ENCODE results near the gene DDX39B. TPM values are rescaled to one million over a fixed set of nuclear protein-coding genes. Genes with fewer than 3 reads are reported as not detected.
"Not testable (repeated sequence)": the region's sequence is repeated elsewhere in the genome, so short reads cannot be mapped to it uniquely, and the experiment has no call there.

The DDX39B gene
- total RNA-seq: 431 and 439 TPM in 2 replicates

DNA sequence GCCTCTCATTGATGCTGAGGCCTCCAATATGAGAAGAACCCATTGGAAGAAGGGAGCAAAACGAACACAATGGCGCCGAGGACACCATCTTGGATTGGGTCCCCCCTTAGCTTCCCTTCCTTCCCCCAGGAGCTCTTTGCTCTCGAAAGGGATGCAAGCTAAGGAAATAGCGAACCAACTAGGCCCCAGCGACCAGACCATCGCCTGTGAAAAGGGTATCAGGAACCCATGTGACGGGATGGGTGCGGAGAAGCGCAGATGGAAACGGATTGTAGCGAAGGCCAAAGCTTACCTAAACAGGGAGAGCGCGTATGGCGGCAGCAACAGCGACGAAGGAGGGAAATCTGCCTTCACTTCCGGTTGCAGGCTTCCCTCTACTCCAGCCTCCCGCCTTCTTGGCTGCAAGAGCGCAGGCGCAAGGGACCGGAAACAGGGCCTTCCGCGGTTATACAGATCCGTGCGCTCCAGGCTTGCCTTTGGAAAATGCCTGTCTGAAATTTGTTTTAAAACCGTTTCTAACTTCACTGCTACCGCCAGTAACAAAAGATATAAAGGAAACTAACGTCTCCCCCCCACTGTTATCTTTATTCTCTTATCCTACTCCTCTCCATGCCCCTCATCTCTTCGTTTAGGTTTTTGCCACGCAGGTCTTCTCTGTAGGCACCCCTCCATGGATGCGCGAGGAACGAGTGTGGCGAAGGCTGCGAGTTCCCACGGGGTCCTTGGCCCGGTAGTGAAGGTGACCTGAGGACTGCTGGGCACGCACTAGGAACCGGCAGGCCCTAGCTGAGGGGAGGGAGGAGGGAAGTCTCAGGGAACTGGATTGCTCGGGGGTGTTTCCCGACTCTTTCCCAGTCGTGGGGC, at the start of gene DDX39B:
Gene DDX39B (minus strand): TSS at position 346 of the 864 bp plus-strand sequence. CDS start 1,471 bp downstream, outside the sequence.
- intact Hi-C loops (cut with micrococcal nuclease): loop anchor here (1.0 to 10.0 kb wide), 9 partner anchors 48 to 590 kb away; partner anchors contain the start of genes BAG6, CLIC1, FKBPL and HLA-C

DNA sequence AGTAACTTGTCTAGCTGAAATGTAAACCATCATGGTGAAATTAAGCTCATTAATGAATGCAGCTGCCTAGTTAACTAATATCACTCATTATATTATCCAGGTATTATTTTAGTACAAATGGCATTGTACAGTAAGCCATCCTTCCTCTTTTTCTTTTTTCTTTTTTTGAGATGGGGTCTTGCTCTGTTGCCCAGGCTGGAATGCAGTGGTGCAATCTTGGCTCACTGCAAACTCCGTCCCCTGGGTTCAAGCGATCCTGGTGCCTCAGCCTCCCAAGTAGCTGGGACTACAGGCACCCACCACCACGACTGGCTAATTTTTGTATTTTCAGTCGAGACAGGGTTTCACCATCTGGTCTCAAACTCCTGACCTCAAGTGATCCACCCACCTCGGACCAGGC, 48.9 kb upstream of the DDX39B start:
- intact Hi-C loops (cut with micrococcal nuclease): not testable (repeated sequence)

DNA sequence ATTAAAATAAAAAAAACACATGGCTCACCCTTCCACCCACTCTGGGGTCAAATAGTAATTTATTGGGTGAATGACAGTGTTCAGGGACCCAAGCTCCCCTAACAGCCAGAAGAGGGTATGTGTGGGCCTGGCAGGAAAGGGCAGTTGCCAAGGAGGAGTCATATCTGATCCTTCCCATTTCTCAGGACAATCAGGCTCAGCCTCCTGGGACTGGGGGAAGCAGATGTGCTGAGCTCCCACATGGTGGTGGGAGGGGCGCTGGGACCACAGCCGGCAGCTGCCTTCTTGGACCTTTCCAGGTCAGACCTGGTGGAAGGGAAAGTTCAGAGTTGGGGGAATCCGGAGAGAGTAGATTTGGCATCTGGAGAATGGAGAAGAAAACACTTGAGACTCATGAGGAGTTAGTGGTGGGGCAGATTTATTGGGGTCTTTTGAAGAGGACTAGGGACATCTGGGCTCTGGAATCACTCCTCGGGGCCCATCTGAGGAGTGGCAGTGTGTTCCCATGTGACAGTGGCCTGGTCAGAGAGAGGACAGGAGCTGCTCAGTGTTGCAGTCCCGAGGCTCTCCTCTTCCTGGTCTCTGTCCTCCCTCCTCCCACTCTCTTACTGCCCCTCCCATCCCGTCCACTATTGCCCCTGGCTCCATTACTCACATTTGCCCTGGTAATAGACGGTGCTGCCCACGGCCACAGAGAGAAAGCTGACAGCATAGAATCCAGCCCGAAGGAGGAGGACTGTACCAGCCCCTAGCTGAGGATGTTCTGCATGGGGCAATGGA, 47.3 kb upstream of the DDX39B start:
- intact Hi-C loops (cut with micrococcal nuclease): no loop called here

DNA sequence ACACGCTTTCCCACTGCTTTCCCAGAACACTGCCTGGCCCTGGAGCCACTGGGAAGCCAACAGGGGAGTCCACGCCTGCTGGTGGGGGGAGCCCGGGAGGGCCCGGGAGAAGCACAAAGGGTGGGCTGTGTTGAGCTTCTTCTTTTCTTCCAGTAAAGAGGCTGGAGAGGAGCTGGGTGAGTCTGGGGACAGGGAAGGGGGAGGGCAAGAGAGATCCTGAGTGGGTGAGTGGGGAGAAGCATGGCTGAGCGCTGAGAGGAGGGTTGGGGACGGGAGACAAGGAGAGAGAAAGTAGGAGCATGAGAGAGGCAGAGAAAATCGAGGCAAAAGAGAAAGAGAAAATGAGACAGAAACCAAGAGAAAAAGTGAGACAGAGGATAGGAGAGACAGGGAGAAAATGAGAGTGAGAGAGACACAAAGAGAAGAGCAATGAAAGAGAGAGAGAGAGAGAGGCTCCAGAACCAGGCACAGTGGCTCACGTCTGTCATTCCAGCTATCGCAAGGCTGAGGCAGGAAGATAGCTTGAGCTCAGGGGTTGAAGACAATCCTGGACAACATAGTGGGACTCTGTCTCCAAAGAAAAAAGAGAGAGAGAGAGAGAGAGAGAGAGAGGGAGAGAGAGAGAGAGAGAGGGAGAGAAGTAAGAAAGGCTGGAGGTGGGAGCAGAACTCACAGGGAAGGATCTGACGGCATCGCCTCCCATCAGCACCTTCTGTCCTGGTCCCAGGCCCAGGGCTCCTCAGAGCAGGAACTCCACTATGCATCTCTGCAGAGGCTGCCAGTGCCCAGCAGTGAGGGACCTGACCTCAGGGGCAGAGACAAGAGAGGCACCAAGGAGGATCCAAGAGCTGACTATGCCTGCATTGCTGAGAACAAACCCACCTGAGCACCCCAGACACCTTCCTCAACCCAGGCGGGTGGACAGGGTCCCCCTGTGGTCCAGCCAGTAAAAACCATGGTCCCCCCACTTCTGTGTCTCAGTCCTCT, 46.3 kb upstream of the DDX39B start:
- intact Hi-C loops (cut with micrococcal nuclease): no loop called here

DNA sequence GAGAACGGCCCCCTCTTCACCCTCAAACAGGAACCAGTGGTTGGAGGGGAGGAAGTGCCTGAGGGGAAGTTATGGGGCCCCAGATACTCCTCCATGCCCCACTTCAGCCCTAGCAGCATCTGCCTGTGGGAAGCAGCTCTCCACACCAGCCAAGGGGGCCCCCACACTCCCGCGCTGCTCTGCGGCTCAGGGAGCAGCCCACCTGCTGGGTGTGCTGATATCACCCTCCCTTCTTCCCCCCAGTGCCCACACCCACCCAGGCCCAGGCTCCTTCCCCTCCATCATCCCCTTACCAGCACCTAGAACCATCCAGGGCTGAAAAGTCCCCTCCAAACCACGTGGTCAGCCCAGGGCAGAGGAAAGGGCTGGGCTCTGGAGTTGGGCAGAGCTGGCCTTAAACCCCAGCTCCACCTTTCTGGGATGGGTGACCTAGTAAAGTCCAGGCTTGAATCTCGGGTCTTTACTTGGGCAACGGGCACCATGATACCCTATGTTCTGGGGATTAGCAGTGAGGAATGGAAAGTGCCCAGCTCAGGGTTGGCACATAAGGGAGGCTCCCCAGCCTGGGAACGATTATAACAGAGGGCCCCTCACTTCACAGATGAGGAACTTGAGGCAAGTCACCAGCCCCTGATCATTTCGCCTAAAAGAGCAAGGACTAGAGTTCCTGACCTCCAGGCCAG, 44.9 kb upstream of the DDX39B start:
- intact Hi-C loops (cut with micrococcal nuclease): no loop called here

DNA sequence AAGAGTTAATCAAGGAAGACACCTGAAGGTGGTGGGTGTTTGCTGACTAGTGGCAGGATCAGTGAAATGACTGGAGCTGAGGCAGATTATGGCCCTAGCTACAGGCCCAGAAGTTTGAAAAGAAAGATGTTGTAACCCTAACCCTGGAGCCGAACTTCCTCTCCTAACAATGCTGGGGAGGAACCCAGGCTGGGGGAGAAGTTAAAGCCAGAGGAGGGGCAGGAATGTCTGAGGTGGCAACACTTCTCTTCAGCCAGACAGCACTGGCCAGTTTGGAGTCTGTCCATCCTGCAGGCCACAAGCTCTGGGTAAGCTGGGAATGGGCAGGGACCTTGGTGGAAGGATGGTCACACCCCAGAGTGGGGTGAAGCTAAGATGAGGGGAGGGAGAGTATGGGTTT, 44.2 kb upstream of the DDX39B start, which contains the start of gene LST1:
Gene LST1 (plus strand): TSS at position 270 of the 400 bp plus-strand sequence. CDS start 1,023 bp downstream, outside the sequence.
- intact Hi-C loops (cut with micrococcal nuclease): no loop called here

DNA sequence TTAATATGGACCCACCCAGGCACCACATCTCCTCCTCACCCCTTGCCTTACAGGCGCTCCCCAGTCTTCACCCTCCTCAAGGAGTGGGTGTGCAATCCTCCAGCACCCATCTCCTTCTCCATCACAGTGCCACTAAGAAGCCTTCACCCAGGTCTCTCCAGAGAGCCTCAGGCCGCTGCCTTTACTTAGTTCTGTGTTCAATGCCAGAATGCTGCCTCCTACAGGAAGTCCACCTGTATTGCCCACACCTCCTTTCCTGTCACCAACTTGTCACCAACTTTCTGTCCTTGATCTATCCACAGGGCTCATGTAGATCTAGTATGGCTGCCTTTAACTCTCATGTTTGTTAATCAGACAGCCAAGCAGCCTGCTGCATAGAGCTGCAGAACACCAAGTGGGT, 43.7 kb upstream of the DDX39B start:
- intact Hi-C loops (cut with micrococcal nuclease): no loop called here

DNA sequence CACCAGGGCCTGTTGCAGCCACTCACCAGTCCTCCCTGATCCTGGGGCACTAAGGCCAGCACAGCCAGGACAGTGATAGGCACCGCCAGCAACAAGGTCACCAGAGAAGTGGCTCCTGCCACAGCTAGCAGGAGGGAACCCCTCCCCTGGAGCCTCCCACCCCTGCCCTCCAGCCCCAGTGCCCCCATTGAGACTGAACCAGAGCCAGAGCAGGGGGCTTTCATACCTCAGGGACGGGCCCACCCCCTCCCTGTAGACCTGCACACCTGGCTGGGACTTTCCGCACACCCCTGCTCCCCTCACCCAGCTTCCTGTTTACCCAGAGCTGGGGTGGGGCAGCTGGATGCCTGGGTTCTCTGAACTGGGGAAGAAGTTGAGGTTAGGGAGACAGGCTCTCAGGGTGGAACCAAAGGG, 40.4 kb upstream of the DDX39B start, which contains the start of gene LTB:
Gene LTB (minus strand): TSS at position 195 of the 414 bp plus-strand sequence. CDS start 7 bp downstream, at position 188.
- intact Hi-C loops (cut with micrococcal nuclease): loop anchor here (2.0 to 5.0 kb wide), 2 partner anchors 13 to 90 kb away; no protein-coding TSS in a partner anchor

DNA sequence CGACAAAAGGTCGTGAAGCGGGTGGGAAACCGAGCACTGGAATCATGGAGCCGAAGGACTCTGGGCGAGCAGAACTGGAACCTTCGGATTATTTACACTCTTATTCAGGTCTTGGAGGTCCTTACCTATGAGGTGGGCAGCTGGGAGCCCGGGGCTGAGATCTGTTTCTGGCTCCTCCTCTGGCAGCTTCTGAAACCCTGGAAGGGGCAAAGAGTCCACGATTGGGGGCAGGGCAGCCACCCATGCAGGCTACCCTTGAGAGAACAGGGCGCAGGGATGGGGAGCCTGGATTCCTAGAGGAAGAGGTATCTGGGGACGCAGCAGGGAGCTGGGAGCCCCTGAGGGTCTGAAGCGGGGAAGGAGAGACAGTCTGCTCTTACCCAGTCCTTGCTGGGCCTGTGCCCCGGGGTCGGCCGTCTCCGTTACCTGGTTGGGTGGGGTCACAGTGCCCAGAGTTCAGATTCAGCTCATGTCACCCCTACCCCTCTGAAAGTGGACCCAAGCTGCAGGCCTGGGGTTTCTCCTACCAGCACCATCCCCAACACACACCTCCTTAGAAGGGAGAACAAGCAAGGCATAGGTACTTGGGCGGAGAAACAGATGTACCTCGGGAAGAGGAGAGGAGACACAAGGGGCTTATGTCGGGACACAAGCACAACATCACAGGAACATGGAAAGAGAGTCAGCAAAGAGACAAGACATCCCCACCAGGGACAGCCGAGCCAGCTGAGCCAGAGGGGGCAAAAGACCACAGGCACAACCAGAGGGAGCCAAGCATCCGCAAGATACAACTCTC, 39.8 kb upstream of the DDX39B start:
- intact Hi-C loops (cut with micrococcal nuclease): loop anchor here (1.0 to 5.0 kb wide), 3 partner anchors 13 to 89 kb away; no protein-coding TSS in a partner anchor

DNA sequence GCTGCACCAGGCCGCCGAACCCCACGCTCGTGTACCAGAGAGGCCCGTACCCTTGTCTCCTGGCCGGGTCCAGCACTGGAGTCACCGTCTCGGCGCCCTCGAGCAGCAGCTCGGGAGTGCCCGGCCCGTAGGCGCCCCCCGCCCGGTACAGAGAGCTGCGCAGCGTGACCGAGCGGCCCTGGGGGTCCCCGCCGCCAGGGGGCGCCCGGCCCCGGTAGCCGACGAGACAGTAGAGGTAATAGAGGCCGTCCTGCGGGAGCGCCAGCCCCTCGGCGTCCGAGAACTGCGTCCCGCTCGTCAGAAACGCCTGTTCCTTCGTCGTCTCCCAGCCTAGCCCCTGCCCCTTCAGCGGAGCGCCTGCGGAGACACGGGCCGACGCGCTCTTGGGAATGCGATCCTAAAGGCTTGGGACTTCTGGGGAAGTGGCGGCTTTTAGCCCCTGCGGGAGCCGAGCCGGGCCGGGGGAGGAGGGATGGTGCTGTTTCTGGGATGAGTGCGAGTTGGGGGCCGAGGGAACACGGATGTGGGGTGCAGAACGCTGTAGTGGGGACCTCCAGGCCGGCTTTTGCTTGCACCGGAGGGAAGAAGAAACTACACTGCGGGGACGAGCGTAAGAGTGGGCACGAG, 39.1 kb upstream of the DDX39B start:
- intact Hi-C loops (cut with micrococcal nuclease): loop anchor here (1.0 to 5.0 kb wide), 3 partner anchors 16 to 89 kb away; partner anchors contain the start of gene NFKBIL1

DNA sequence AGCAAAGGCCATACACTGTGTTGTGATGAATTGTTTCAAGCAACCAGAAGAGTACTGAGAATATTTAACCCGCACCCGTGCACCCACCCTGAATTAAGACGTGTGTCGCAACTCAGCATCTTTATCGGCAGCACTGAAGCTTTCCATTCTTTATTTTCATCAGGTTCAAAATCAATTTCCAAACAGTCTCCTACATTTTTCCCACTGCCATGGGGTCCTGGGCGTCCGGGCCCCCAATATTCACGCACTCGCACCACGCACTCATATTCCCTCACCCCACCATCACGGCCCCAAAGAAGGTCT, 38.6 kb upstream of the DDX39B start:
- intact Hi-C loops (cut with micrococcal nuclease): loop anchor here (1.0 to 5.0 kb wide), 2 partner anchors 33 to 88 kb away; partner anchors contain the start of gene NFKBIL1

DNA sequence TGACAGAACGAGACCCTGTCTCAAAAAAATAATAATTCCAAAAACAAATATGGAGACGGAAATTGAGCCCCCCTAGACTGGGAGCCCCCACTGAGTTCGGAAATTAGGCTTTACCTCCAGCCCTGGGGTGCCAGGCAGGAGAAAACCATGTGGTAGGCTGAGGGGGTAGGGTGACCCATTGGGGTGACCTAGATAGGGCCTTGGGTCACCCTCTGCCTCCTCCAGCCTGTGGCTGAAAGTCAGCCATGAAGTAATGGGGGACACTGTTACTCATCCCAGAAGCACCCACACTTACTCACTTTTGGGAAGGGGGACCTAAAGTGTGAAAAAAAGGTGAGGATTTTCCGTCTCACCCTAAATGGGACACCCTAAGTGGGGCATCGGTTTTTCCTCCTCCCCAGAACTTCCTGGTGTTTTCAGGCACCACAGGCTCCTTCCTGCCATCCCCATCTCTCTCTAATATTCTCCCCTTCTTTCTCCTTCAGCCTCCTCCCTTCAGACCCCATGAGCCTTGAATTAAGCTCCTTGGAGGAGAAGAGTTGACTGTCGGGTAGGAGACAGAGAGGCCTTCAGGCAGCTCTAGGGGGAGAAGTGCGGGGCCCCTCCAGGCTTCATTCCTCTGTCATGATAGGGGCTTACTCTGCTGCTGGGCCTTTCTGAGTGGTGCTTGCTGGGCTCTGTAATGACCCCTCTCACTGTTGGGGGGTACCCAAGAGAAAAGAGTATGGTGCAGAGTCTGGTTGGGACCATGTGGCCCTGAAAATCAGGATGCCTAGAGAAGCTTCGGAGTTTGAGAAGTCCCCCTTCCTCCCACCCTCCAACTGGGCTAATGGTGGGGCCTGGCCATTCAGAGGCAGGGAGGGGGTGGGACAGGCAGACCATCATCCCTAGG, 38.0 kb upstream of the DDX39B start:
- intact Hi-C loops (cut with micrococcal nuclease): loop anchor here (1.0 to 5.0 kb wide), 2 partner anchors 32 to 87 kb away; partner anchors contain the start of gene NFKBIL1

DNA sequence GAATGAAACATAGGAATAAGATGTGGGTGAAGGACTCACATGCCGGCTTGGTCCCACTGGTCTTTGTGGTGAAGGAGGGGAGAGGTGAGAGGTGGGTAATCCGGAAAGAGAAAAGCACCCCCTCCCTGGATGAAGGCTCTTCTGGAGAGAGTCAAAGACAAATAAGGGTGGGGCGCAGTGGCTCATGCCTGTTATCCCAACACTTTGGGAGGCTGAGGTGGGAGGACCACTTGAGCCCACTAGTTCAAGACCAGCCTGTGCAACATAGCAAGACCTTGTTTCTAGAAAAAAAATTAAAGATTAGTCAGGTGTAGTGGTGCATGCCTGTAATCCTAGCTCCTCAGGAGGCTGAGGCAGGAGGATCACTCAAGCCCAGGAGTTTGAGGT, 37.3 kb upstream of the DDX39B start:
- intact Hi-C loops (cut with micrococcal nuclease): no loop called here

DNA sequence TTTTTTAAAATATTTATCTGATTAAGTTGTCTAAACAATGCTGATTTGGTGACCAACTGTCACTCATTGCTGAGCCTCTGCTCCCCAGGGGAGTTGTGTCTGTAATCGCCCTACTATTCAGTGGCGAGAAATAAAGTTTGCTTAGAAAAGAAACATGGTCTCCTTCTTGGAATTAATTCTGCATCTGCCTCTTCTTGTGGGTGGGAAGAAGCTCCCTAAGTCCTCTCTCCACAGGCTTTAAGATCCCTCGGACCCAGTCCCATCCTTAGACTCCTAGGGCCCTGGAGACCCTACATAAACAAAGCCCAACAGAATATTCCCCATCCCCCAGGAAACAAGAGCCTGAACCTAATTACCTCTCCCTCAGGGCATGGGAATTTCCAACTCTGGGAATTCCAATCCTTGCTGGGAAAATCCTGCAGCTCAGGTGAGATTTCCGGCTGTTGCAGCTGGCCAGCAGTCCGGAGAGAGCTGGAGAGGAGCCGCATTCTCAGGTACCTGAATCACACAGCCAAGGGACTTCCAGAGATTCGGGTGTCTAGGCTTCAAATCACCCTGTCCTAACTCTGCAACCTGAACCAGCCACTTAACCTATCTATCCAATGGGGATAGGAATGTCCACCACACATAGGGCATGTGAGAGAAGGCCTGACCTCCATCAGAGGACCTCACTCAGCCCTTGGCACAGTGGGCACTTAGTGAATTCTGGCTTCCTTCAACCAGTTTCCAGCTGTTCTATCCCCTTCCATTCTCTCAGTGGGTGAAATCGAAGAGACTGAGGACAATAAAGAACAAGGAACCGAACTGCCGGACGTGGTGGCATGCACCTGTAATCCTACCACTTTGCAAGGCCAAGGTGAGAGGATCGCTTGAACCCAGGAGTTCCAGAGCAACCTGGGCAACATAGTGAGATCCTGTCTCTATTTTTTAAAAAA, 36.6 kb upstream of the DDX39B start:
- intact Hi-C loops (cut with micrococcal nuclease): no loop called here

DNA sequence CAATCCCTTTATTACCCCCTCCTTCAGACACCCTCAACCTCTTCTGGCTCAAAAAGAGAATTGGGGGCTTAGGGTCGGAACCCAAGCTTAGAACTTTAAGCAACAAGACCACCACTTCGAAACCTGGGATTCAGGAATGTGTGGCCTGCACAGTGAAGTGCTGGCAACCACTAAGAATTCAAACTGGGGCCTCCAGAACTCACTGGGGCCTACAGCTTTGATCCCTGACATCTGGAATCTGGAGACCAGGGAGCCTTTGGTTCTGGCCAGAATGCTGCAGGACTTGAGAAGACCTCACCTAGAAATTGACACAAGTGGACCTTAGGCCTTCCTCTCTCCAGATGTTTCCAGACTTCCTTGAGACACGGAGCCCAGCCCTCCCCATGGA, 35.8 kb upstream of the DDX39B start:
- intact Hi-C loops (cut with micrococcal nuclease): no loop called here

DNA sequence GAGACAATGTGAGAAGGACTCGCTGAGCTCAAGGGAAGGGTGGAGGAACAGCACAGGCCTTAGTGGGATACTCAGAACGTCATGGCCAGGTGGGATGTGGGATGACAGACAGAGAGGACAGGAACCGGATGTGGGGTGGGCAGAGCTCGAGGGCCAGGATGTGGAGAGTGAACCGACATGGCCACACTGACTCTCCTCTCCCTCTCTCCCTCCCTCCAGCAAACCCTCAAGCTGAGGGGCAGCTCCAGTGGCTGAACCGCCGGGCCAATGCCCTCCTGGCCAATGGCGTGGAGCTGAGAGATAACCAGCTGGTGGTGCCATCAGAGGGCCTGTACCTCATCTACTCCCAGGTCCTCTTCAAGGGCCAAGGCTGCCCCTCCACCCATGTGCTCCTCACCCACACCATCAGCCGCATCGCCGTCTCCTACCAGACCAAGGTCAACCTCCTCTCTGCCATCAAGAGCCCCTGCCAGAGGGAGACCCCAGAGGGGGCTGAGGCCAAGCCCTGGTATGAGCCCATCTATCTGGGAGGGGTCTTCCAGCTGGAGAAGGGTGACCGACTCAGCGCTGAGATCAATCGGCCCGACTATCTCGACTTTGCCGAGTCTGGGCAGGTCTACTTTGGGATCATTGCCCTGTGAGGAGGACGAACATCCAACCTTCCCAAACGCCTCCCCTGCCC, 35.2 kb upstream of the DDX39B start:
- intact Hi-C loops (cut with micrococcal nuclease): no loop called here

Measured in T-helper 2 cell treated with Interferon-gamma antibody and Interleukin-4, amounts not matched to agents 100 ng/mL and 5 ng/mL, for 36 hours (primary cell).